Sciatic nerve (tissue), 2 donors: ENCODE results near the gene ZNF366. TPM values are rescaled to one million over a fixed set of nuclear protein-coding genes. Genes with fewer than 3 reads are reported as not detected.

ENCODE experiments used
- ATAC-seq: fragments of 200-7000 bp; cut with Tn5 transposase; one replicate; pipeline ENCODE4 v1.9.1; 2020; ENCODE audit warnings: mild to moderate bottlenecking, moderate library complexity
- DNase-seq: peaks from one replicate; pipeline ENCODE4 v3.0.0-alpha.2; 2020; ENCODE audit warnings: low spot score
- intact Hi-C: fragments of 100-400 bp; cut with DNase I; formaldehyde crosslinking; loops from one replicate; pipeline ENCODE4 v1.14.2; 2022
- total RNA-seq: library from RNA; stranded (reverse); fragmentation: NEBNext Ultra II Directional; extraction: Animal tissue kit (Norgen Biotek cat#: 25700); gene quantifications from one replicate; pipeline ENCODE4 v1.2.1, GENCODE V29; 2021
- donor health status: DM: no; HTN: no; CAD: no.
- donor health status: DM: no; HTN: no; CAD: no.

Gene ZNF366
- total RNA-seq, 1 donor from 2014 or later, result 8.0 TPM

DNA sequence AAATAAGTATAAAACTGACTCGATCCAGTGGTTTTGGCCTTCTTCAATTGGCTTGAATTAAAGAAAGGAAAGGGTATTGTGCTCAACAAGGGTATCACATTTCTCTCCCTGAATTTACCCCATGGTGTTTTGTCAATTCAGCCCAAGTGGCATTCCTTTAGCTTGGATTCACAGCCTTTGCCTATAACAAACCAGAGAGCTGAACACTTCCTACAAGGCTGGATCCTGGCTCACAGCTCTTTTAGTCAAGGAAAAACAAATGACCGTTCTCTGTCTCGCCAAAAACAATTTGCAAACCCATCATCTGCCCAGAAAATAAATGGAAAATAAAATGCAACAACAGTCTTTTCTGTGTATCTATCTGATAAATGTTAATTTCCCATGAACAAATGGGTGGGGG is 5.7 kb downstream of the ZNF366 start:
- intact Hi-C loops, result no loop called here
- no peak for DNase-seq
- ATAC-seq, result no peak

DNA sequence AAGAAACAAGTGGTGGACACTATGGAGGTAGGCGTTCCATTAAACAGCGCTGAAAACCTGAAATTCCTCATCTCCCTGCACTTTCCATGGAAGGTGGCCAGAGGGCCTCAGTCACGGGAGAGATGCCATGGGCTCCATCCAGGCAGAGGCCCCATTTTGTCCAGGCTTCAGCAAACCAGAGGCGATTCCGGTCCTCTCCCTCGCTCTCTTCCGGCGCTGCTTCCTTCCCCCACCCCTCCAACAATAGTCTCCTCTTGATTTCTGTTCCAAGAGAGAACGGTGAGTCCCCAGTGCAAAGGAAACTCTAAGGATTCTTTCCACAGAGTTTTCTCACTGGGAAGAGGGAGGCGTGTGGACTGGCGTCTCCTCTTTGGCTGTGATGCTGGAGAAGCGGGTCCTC is 7.5 kb downstream of the ZNF366 start:
- ATAC-seq (peak; percentile 46), DNase-seq (no peak)
- intact Hi-C loops, result no loop called here

GRCh38 chr5:72499090-72499489 is 8.1 kb downstream of the ZNF366 start:
- DNase-seq (no peak), ATAC-seq (no peak)
- intact Hi-C loops, result no loop called here

DNA sequence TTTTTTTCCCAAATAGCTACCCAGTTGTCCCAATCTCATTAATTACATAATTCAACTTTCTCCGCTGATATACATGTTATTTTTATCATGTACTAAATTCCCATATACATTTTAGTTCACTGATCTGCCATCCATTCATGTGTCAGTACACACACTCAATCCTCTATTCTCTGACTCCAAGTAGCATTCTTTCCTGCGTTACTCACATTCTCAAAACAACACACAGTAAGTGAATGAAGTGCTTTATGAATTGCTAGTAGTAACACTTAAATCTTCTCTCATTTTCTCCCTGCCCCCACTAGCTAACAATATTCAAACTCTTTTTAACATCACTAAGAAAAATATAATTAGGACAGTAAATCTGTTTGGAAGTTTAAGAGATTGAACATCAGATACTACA is 8.9 kb downstream of the ZNF366 start:
- DNase-seq, result no peak
- ATAC-seq, result no peak
- intact Hi-C loops, result no loop called here

DNA sequence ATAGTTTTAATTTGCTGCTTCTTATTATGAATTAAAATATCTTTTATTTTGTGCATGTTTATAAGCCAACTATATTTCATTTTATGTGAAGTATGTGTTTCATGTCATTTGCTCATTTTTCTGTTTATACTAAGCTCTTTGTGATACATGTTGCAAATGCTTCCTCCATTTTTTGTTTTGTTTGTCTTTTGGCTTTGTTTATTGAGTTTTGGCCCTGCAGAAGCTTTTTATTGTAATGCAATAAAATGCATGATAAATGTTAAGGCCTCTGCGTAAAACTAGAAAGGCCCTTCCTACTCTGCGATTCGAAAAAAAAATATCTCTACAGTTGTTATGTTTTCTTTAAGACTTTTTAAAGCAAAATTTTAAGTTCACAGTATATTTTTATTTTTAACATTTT is 9.4 kb downstream of the ZNF366 start:
- DNase-seq (no peak), ATAC-seq (no peak)
- intact Hi-C loops, result no loop called here

DNA sequence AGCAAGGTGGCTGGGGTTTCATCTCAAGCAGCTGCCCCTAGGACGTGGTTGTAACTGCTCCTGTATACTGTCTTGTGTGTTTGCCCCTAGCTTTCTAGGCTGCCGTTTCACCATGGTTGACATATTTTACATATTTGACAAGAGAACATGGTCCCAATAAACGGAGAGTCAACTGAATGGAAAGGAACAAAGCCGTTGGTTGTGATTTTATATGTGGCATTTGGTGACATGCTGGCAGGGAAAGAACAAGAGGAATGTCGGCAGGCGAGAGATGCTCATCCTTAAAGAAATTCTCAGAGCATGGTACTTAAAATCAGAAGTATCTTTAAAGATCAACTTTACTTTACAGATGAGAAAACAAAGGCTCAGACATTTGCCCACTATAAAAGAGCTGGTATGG is 11.8 kb downstream of the ZNF366 start:
- intact Hi-C loops, result no loop called here
- no peak for ATAC-seq

DNA sequence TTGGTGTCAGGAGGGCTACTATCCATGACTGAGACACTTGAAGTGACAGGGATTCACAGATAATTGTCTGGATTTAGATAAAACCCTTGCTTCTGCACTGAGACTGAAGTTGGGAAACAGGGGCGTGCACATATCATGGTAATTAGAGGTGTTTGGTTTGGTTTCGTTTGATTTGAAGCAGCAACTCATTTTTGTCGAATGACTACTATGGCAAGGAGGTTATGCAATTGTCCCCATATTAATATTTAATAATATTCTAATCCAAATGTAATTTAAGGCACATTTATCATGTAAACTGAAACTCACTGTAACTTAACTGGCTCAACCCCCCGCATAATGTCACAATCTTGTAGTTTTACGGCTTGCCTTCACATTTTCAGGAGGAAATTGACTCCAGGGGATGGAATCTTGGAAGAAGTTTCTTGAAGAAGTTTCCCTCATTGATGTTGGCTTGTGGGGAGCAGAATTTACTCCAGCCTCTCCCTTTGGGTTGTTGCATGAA is 12.5 kb downstream of the ZNF366 start:
- intact Hi-C loops, result no loop called here
- no peak for DNase-seq
- ATAC-seq, result peak; percentile 85

More for the DNA sequence above, 11.8 kb downstream of the ZNF366 start:
- no peak for DNase-seq

DNA sequence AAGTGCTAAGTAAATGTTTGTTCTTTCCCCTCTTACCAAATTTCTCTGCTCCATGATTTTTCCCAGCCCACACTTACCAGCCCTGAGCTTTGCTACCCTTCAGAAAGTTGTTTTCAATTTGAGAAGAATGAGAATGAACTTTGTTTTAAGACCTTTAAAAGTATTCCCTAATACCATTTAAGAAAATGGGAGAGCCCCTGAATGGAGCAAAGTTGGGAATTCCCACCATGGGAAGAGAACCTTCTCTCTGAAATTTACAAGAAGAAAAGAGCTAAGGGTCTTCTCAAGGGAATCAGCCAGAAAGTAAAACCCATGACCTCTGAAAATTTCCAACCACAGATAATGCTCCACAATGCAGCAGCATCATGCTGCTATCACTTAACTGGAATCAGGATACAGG is 17.7 kb downstream of the ZNF366 start:
- intact Hi-C loops, result no loop called here
- no peak for DNase-seq
- ATAC-seq, result no peak

DNA sequence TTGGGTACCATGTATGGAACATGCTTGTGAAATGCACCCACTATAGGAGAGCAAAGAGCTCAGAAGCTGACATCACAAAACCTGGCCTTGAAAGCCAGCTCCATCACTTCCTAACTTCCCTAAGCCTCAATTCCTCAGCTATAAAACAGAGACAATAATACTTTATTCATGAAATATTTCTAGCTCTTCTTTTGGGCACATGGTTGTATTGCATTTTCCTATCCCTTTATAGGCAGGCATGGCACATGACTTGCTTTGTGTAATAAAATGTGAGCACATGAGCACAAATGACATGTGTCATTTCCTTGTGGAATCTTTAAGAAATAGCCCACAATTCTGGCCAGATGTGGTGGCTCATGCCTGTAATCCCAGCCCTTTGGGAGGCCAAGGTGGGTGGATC is 18.5 kb downstream of the ZNF366 start:
- ATAC-seq (no peak), DNase-seq (no peak)
- intact Hi-C loops, result no loop called here

DNA sequence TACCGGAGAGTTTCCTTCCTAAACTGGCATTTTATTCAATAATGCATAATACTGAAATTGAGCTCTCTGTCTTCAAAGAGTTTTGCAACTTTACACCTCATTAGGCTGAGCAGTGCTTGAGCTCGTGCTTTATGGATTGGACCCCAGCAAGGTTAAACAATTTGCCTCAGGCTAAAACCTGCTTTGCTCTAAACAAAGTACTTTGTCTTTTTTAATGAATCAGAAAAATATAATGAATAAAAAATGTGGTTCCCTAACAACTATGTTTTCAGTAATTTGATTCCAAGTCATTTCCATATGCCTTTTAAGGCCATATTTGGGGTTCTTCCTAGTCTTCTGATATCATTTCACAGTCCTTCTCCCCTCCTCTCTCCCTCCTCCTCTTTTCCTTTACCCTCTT is 20.0 kb downstream of the ZNF366 start:
- DNase-seq (no peak), ATAC-seq (no peak)
- intact Hi-C loops, result no loop called here

- ATAC-seq (no peak), DNase-seq (no peak)
- intact Hi-C loops, result no loop called here
These were observed 20.8 kb downstream of the ZNF366 start for GRCh38 chr5:72486371-72486770.

GRCh38 chr5:72485430-72485974 is 21.7 kb downstream of the ZNF366 start:
- ATAC-seq (no peak), DNase-seq (no peak)
- intact Hi-C loops, result no loop called here

DNA sequence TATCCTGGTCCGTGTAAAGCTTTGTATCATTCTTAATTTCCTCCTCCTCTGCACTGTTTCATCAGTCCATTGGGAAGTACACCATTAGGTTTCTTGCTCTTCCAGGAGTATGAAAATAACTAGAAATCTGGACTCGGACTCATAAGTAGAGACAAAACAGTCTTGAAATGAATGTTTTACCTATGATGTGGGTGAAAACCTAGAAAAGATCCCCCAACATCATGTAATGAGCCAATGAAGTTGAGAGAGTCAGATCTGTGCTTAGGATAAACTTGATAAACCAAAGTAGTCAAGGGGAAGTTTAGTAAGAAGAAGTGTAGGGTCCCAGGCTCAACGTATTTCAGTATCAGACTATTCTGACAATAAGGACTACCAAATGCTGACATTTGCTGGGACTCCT is 25.2 kb downstream of the ZNF366 start:
- ATAC-seq, result no peak
- DNase-seq, result no peak
- intact Hi-C loops, result no loop called here

GRCh38 chr5:72480841-72481240 is 26.4 kb downstream of the ZNF366 start:
- ATAC-seq (no peak), DNase-seq (no peak)
- intact Hi-C loops, result no loop called here

DNA sequence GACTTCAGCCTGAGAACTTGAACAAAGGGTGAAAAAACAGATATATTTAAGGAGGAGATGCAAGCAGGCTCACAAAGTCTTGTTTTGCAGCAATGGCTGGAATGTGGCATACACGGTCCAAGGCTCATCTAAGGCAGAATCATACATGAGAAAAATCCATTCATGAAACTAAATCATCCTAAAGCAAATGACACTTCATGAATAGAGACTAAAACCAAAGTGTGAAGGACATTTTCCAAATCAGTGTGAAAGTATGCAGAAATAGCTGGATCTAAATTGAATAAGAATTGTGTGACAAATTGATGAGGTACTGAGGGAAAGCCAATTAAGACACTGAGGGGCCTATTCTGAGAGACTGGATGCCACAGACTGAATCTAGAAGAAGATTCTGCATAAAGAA is 27.3 kb downstream of the ZNF366 start:
- no peak for ATAC-seq
- no peak for DNase-seq
- intact Hi-C loops, result no loop called here

DNA sequence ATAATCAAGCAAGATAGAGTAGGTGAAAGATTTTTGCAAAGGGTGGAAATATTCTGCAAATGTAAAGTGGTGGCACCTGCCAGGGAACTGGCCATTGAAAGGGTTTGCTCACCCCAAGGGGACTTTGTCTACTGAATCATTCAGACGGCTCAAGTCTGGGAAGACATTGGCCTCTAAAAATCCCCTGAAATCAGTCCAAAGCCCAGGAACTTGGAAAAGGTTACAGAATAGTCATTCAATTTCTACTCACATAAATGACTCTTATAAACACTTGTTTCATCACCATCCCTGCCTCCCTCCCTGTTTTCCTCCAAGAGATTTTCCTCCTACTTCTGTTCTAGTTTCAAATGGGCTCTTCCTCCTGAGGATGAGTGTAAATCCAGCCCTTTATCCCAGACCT is 28.5 kb downstream of the ZNF366 start:
- no peak for DNase-seq
- intact Hi-C loops, result no loop called here
- ATAC-seq, result peak; percentile 74

DNA sequence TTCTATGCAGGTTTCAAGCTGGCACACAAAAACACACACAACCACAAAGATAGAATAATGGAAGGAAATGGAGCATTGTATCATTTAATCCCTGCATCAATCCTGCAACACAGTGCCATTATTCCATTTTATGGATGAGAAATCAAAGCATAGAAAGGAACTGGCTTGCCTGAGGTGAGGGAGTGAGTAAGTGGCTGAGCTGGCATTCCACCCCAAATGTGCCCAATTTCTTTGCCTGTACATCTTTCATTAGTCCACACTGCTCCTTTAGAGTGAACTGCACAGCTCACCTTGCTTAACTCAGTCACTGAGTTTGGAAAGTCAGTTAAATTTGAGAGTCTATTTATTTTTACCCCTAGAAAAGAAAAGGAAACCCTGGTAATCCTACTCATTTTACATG is 28.9 kb downstream of the ZNF366 start:
- no peak for DNase-seq
- intact Hi-C loops, result no loop called here
- no peak for ATAC-seq

DNA sequence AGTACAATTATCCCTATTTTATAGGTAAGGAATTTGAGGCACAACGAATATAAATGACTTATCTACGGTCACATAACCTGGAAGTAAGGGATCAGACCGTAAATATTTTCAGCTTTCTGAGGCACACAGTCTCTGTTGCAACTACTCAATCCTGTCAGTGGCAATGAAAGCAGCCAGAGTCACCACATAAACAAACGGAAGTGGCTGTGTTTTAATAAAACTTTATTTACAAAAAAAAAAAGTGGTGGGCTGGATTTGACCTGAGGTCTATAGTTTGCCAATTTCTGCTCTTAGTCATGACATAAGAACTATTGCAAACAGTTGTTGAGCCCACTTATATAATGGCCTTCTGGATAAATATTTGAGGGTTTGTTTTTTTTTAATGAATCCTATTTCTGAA is 29.6 kb downstream of the ZNF366 start:
- no peak for DNase-seq
- intact Hi-C loops, result no loop called here
- ATAC-seq, result no peak

DNA sequence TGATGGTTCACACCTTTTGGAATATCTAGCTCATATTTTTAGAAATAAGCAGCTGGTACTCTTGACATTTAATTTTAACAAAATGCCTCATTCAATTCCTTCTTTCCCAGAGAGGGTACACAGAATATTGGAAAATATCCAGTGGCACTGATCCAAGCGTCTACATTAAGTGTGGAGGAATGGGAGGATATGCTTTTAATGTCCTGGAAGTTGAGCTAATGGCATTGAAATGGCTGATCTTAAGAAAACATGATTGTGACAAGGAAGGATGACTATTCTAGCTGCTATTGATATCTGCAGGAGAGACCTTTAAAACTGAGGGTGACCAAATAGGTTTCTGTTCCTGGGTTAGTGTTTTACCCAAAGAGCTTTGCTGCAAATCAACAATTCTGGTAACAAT is 30.0 kb downstream of the ZNF366 start:
- intact Hi-C loops, result no loop called here
- ATAC-seq, result no peak
- DNase-seq, result no peak

- intact Hi-C loops, result no loop called here
- DNase-seq (no peak), ATAC-seq (no peak)
These were observed 30.5 kb downstream of the ZNF366 start for GRCh38 chr5:72476721-72477120.

- intact Hi-C loops, result no loop called here
These were observed 30.9 kb downstream of the ZNF366 start for GRCh38 chr5:72476275-72476674.

DNA sequence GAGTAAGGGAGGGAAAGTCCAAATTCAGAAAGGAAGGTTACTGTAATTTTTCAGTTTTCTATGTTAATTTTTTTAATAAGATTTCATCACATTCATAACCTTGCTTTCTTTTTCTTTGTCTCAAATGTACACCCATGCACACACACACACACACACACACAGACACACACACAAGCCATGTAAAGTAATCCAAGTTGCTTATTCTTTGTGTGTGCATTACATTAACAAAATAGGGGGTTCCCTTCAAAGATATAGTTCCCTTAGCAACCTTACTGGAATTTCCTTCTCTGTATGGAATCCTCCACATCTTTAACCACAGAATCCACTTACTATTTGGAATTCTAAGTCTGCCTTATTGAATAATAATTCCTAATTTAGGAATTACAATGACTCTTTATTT is 32.7 kb downstream of the ZNF366 start:
- intact Hi-C loops, result no loop called here
- no peak for DNase-seq
- no peak for ATAC-seq

More at GRCh38 chr5:72476275-72476674, 30.9 kb downstream of the ZNF366 start:
- DNase-seq, result no peak
- no peak for ATAC-seq
